Fibroblast of lung (primary cell): ENCODE data around the gene FYN. TPM values are rescaled to one million over a fixed set of nuclear protein-coding genes. Genes with fewer than 3 reads are reported as not detected.

Experiments
- DNase-seq, 2 donors: peaks; one replicate each; pipeline versions ENCODE4 v3.0.0 to v3.0.0-alpha.2; 2010; ENCODE audit warnings: low read depth in 2 of 2
- H2AFZ ChIP-seq: 2 replicates; pipeline ENCODE4 v1.5.1; 2012; ENCODE audit warnings: low read length, control low read depth, inconsistent platforms
- H3K27ac ChIP-seq: 2 replicates; pipeline ENCODE4 v1.5.1; 2011; ENCODE audit warnings: low read length, control low read depth; ENCODE audit not compliant: insufficient read depth
- H3K27me3 ChIP-seq: 2 replicates; pipeline ENCODE4 v1.5.1; 2011; ENCODE audit warnings: mild to moderate bottlenecking, low read length; ENCODE audit not compliant: control insufficient read depth, insufficient read depth
- H3K36me3 ChIP-seq: 2 replicates; pipeline ENCODE4 v1.5.1; 2011; ENCODE audit warnings: low read length; ENCODE audit not compliant: control insufficient read depth, insufficient read depth
- H3K4me1 ChIP-seq: 2 replicates; pipeline ENCODE4 v1.5.1; 2011; ENCODE audit warnings: low read length; ENCODE audit not compliant: control insufficient read depth, insufficient read depth; ENCODE audit errors: extremely low read depth
- H3K4me2 ChIP-seq: 2 replicates; pipeline ENCODE4 v1.5.1; 2011; ENCODE audit warnings: low read length, control low read depth; ENCODE audit not compliant: insufficient read depth; ENCODE audit errors: extremely low read depth
- H3K4me3 ChIP-seq, 4 experiments: fragments of 200-600 bp in 1 of 4; sonication (generic) in 1 of 4; replicated peaks in 1 of 4; 2 replicates each; pipeline ENCODE4 v1.5.1; 2011 to 2016; ENCODE audit warnings: low read length in 4 of 4, low read depth in 3 of 4, mild to moderate bottlenecking in 3 of 4, control low read depth in 2 of 4, inconsistent platforms in 1 of 4, mixed read lengths in 1 of 4; ENCODE audit not compliant: insufficient read depth in 1 of 4; ENCODE audit errors: control extremely low read depth in 1 of 4
- H3K79me2 ChIP-seq: 2 replicates; pipeline ENCODE4 v1.5.1; 2012; ENCODE audit warnings: mild to moderate bottlenecking, low read length, inconsistent platforms; ENCODE audit not compliant: control insufficient read depth, insufficient read depth
- H3K9ac ChIP-seq: 2 replicates; pipeline ENCODE4 v1.5.1; 2011; ENCODE audit warnings: mild to moderate bottlenecking, low read length, control low read depth; ENCODE audit not compliant: insufficient read depth
- H3K9me3 ChIP-seq: 2 replicates; pipeline ENCODE4 v1.5.1; 2012; ENCODE audit warnings: low read depth, low read length; ENCODE audit not compliant: control insufficient read depth, insufficient read depth
- H4K20me1 ChIP-seq: 2 replicates; pipeline ENCODE4 v1.5.1; 2011; ENCODE audit warnings: low read length; ENCODE audit not compliant: control insufficient read depth, insufficient read depth; ENCODE audit errors: extremely low read depth
- CTCF ChIP-seq, 2 donors: IDR thresholded peaks in 1 of 2; conservative IDR thresholded peaks in 1 of 2; 1 replicate in 1 of 2; 2 replicates in 1 of 2; pipeline ENCODE4 v1.5.1; 2011 to 2012; ENCODE audit warnings: low read length in 2 of 2, control low read depth in 1 of 2, inconsistent platforms in 1 of 2, low read depth in 1 of 2, mild to moderate bottlenecking in 1 of 2
- EZH2 ChIP-seq: IDR thresholded peaks from 2 replicates; pipeline ENCODE4 v1.5.1; 2012; ENCODE audit warnings: low read length, control low read depth, mild to moderate bottlenecking; ENCODE audit errors: missing control alignments
- polyA plus RNA-seq, 2 donors: library from polyadenylated mRNA; depleted of rRNA in 1 of 2; stranded (reverse) in 1 of 2; unstranded in 1 of 2; fragments of >200 nt; gene quantifications; 2 replicates each; pipeline ENCODE4 v1.2.1, GENCODE V29; 2011 to 2012; ENCODE audit warnings: missing spikeins in 1 of 2
- total RNA-seq: library from RNA; depleted of rRNA; stranded (reverse); fragments of >200 nt; gene quantifications from 2 replicates; pipeline ENCODE4 v1.2.1, GENCODE V29; 2014

Gene FYN
- total and polyA plus RNA-seq, 2 donors (not counting 1 experiment from before 2014, with no cell fraction given): 64.7 TPM

- Histone ChIP-seq H3K36me3 (no peaks in the 10 kb centered on the region), H3K4me3 (no peak overlapping the region), H3K4me1 (peaks cover 15% of the 10 kb centered on the region), H3K79me2 (no peaks in the 10 kb centered on the region), H3K4me2 (no peak overlapping the region), H4K20me1 (no peaks in the 10 kb centered on the region), H3K9ac (no peak overlapping the region), H3K27me3 (no peaks in the 10 kb centered on the region), H2AFZ (no peak overlapping the region), H3K27ac (no peak overlapping the region), H3K9me3 (no peaks in the 10 kb centered on the region)
- peak in 1 of 2 donors; percentile 33 for DNase-seq
- no peak for TF ChIP-seq CTCF (conservative IDR thresholded peaks at IDR 0.05 in 1 of 2, IDR thresholded peaks at IDR 0.05 in 1 of 2; ENCODE audit: low read depth in 1 of 2, low read length in 2 of 2)
- TF ChIP-seq EZH2: no peak
These were observed 73.5 kb downstream of the FYN start for GRCh38 chr6:111799576-111800258.

- H3K4me3 ChIP-seq: no peak overlapping the region
- H3K27me3 ChIP-seq: no peaks in the 10 kb centered on the region
- no peaks in the 10 kb centered on the region for H3K9me3 ChIP-seq
- peaks cover 11% of the 10 kb centered on the region for H3K4me1 ChIP-seq
- H2AFZ ChIP-seq: no peak overlapping the region
- H4K20me1 ChIP-seq: no peaks in the 10 kb centered on the region
- no peaks in the 10 kb centered on the region for H3K36me3 ChIP-seq
- H3K4me2 ChIP-seq: no peak overlapping the region
- no peak overlapping the region for H3K27ac ChIP-seq
- TF ChIP-seq CTCF (conservative IDR thresholded peaks at IDR 0.05 in 1 of 2, IDR thresholded peaks at IDR 0.05 in 1 of 2; ENCODE audit: low read depth in 1 of 2, low read length in 2 of 2): no peak
- TF ChIP-seq EZH2: no peak
- no peaks in the 10 kb centered on the region for H3K79me2 ChIP-seq
- H3K9ac ChIP-seq: no peak overlapping the region
- DNase-seq: no peak
These were observed 74.9 kb downstream of the FYN start for GRCh38 chr6:111798281-111798725.

- H3K4me3 ChIP-seq: no peak overlapping the region
- TF ChIP-seq CTCF (conservative IDR thresholded peaks at IDR 0.05 in 1 of 2, IDR thresholded peaks at IDR 0.05 in 1 of 2; ENCODE audit: low read depth in 1 of 2, low read length in 2 of 2) (no peak), EZH2 (no peak)
- H3K27ac ChIP-seq: no peak overlapping the region
- H3K4me1 ChIP-seq: peaks cover 12% of the 10 kb centered on the region
- H3K36me3 ChIP-seq: no peaks in the 10 kb centered on the region
- H3K27me3 ChIP-seq: no peaks in the 10 kb centered on the region
- no peak for DNase-seq
- no peak overlapping the region for H3K9ac ChIP-seq
- H3K4me2 ChIP-seq: no peak overlapping the region
- no peak overlapping the region for H2AFZ ChIP-seq
- H3K79me2 ChIP-seq: no peaks in the 10 kb centered on the region
- H3K9me3 ChIP-seq: no peaks in the 10 kb centered on the region
- no peaks in the 10 kb centered on the region for H4K20me1 ChIP-seq
These were observed 76.8 kb downstream of the FYN start for GRCh38 chr6:111796310-111796918.
